GM12878 (cell line): ENCODE data around the gene CHD9. TPM values are rescaled to one million over a fixed set of nuclear protein-coding genes. Genes with fewer than 3 reads are reported as not detected.
A peak's percentile ranks its signal among the peaks of the same experiment; 100 is the strongest.

ENCODE experiments used
- ATAC-seq: fragments of 200-7000 bp; cut with Tn5 transposase; 3 replicates; pipeline ENCODE4 v1.9.1; 2020; ENCODE audit warnings: mild to moderate bottlenecking, moderate library complexity
- BruUV-seq: library from RNA; stranded (reverse); fragments of 400-500 nt; replicated peaks from 2 replicates; lab custom pipeline; 2021; lab: Mats Ljungman, UMichigan
- CTCF ChIA-PET: fragments of 300-600 bp; sonication (Branson Sonifier 250); formaldehyde crosslinking; extraction: SDS; loops from one replicate; lab custom pipeline; 2021; ENCODE audit warnings: inconsistent platforms; lab: Yijun Ruan, JAX
- POLR2A ChIA-PET: fragments of 350-600 bp; formaldehyde crosslinking; extraction: SDS; loops from one replicate; lab custom pipeline; 2021; ENCODE audit warnings: inconsistent platforms; lab: Charles Lee
- RAD21 ChIA-PET: fragments of 300-600 bp; sonication (Branson Sonifier 250); formaldehyde crosslinking; loops from one replicate; lab custom pipeline; 2023; ENCODE audit warnings: antibody characterized with exemption; ENCODE audit not compliant: unreplicated experiment; lab: Charles Lee
- SMC1A ChIA-PET: fragments of 300-600 bp; sonication (Branson Sonifier 250); formaldehyde crosslinking; loops from one replicate; lab custom pipeline; 2023; ENCODE audit not compliant: unreplicated experiment, uncharacterized antibody; lab: Charles Lee
- DNase-seq: peaks from one replicate; pipeline ENCODE4 v3.0.0-alpha.2; 2011; ENCODE audit warnings: low read depth, low spot score
- FAIRE-seq: peaks from 3 replicates; lab custom pipeline; 2011; peaks lifted over from hg19 to GRCh38; lab: Jason Lieb, UNC
- H2AFZ ChIP-seq: 2 replicates; pipeline ENCODE4 v1.6.0; 2011; ENCODE audit warnings: low read depth, low read length, control low read depth; ENCODE audit not compliant: control insufficient read depth
- H3K27ac ChIP-seq: 2 replicates; pipeline ENCODE4 v1.5.1; 2011; ENCODE audit warnings: control low read depth; ENCODE audit not compliant: control insufficient read depth, insufficient read depth
- H3K27me3 ChIP-seq, 2 experiments: replicated peaks in 1 of 2; 2 replicates each; pipeline versions ENCODE4 v1.6.0 to v1.6.1; 2011; ENCODE audit warnings: low read length in 1 of 2; ENCODE audit not compliant: control insufficient read depth in 2 of 2, insufficient read depth in 2 of 2
- H3K36me3 ChIP-seq, 2 experiments: 2 replicates each; pipeline ENCODE4 v1.5.1; 2011; ENCODE audit warnings: low read length in 1 of 2; ENCODE audit not compliant: control insufficient read depth in 2 of 2, insufficient read depth in 2 of 2
- H3K4me1 ChIP-seq: 2 replicates; pipeline ENCODE4 v1.6.1; 2011; ENCODE audit warnings: mild to moderate bottlenecking, low read length, moderate library complexity, mixed read lengths; ENCODE audit not compliant: control insufficient read depth, insufficient read depth
- H3K4me2 ChIP-seq: 2 replicates; pipeline ENCODE4 v1.6.0; 2011; ENCODE audit warnings: control low read depth; ENCODE audit not compliant: control insufficient read depth, insufficient read depth
- H3K4me3 ChIP-seq: fragments of 200-600 bp; sonication (generic); 2 replicates; pipeline ENCODE4 v1.5.1; 2016
- H3K79me2 ChIP-seq: 2 replicates; pipeline ENCODE4 v1.6.0; 2011; ENCODE audit warnings: low read length; ENCODE audit not compliant: control insufficient read depth, insufficient read depth
- H3K9ac ChIP-seq: 2 replicates; pipeline ENCODE4 v1.8.0; 2011; ENCODE audit warnings: low read length, control low read depth, mixed read lengths; ENCODE audit not compliant: control insufficient read depth, insufficient read depth
- H3K9me3 ChIP-seq: replicated peaks from 3 replicates; pipeline ENCODE4 v1.5.1; 2011; ENCODE audit warnings: mild to moderate bottlenecking, low read length; ENCODE audit not compliant: control insufficient read depth, insufficient read depth
- H4K20me1 ChIP-seq: 2 replicates; pipeline ENCODE4 v1.6.0; 2011; ENCODE audit not compliant: control insufficient read depth, insufficient read depth
- ATF7 ChIP-seq: fragments of 450-650 bp; IDR thresholded peaks from 2 replicates; pipeline ENCODE4 v1.6.1; 2016; ENCODE audit warnings: low read depth, mild to moderate bottlenecking
- CREM ChIP-seq: IDR thresholded peaks from 2 replicates; pipeline ENCODE4 v1.6.1; 2014; ENCODE audit warnings: antibody characterized with exemption, low read depth
- DPF2 ChIP-seq: fragments of 450-650 bp; IDR thresholded peaks from 2 replicates; pipeline ENCODE4 v1.6.1; 2017; ENCODE audit warnings: mild to moderate bottlenecking
- FOS ChIP-seq: IDR thresholded peaks from 3 replicates; pipeline ENCODE4 v1.6.1; 2011; ENCODE audit warnings: borderline replicate concordance; ENCODE audit not compliant: insufficient read length; ENCODE audit errors: extremely low read depth
- MYB ChIP-seq: fragments of 150-350 bp; IDR thresholded peaks from 2 replicates; pipeline ENCODE4 v1.6.1; 2014; ENCODE audit warnings: mild to moderate bottlenecking, low read depth, low read length, borderline replicate concordance
- NBN ChIP-seq: fragments of 450-650 bp; IDR thresholded peaks from 2 replicates; pipeline ENCODE4 v1.6.1; 2016
- NFIC ChIP-seq: IDR thresholded peaks from 2 replicates; pipeline ENCODE4 v1.6.1; 2012; ENCODE audit warnings: low read depth, mild to moderate bottlenecking, inconsistent platforms, low read length, moderate library complexity
- NR2C1 ChIP-seq: fragments of 450-650 bp; IDR thresholded peaks from 2 replicates; pipeline ENCODE4 v1.6.1; 2017; ENCODE audit warnings: antibody characterized with exemption, mild to moderate bottlenecking, moderate library complexity
- SMAD1 ChIP-seq: fragments of 450-650 bp; IDR thresholded peaks from 2 replicates; pipeline ENCODE4 v1.6.1; 2018; ENCODE audit warnings: mild to moderate bottlenecking, low read depth; ENCODE audit not compliant: partially characterized antibody
- SMAD5 ChIP-seq: IDR thresholded peaks from 2 replicates; pipeline ENCODE4 v1.6.1; 2016; ENCODE audit warnings: antibody characterized with exemption, low read depth
- SUPT20H ChIP-seq: IDR thresholded peaks from 2 replicates; pipeline ENCODE4 v1.6.1; 2011; ENCODE audit warnings: low read depth, mild to moderate bottlenecking, low read length, moderate library complexity, borderline replicate concordance; ENCODE audit not compliant: control insufficient read depth
- TCF7 ChIP-seq: IDR thresholded peaks from 2 replicates; pipeline ENCODE4 v1.6.1; 2014; ENCODE audit warnings: antibody characterized with exemption, borderline replicate concordance
- ZNF217 ChIP-seq: fragments of 450-650 bp; IDR thresholded peaks from 2 replicates; pipeline ENCODE4 v1.6.1; 2017; ENCODE audit warnings: antibody characterized with exemption, mild to moderate bottlenecking
- ZZZ3 ChIP-seq: IDR thresholded peaks from 2 replicates; pipeline ENCODE4 v1.6.1; 2011; ENCODE audit warnings: low read depth; ENCODE audit not compliant: control insufficient read depth, insufficient read length
- WGBS: methylation state at CpG from one replicate; pipeline ENCODE4 v1.1.6; 2016; ENCODE audit warnings: low lambda C conversion rate; ENCODE audit not compliant: insufficient replicate concordance, insufficient coverage; ENCODE audit errors: missing lambda C conversion rate; 5-methylcytosine and 5-hydroxymethylcytosine counted together
- in situ Hi-C: fragments of 300-500 bp; cut with MboI; formaldehyde crosslinking; loops from 9 replicates; pipeline ENCODE4 v1.14.3; 2018; ENCODE audit warnings: mixed read lengths
- intact Hi-C: fragments of 100-400 bp; cut with micrococcal nuclease; formaldehyde crosslinking; loops from one replicate; pipeline ENCODE4 v1.14.2; 2022; ENCODE audit not compliant: unreplicated experiment
- polyA plus RNA-seq, 11 experiments: library from polyadenylated mRNA; depleted of rRNA in 4 of 11; unstranded in 6 of 11; stranded (reverse) in 5 of 11; fragments of >200 nt; fragmentation: Nextera tagmentation in 4 of 11; fragmentation: Illumina TruSeq in 1 of 11; extraction: Ambion mirVana in 4 of 11; extraction: Trizol in 1 of 11; gene quantifications; 1 replicate in 1 of 11; 2 replicates in 10 of 11; pipeline versions ENCODE4 v1.2.1 to v1.2.3, GENCODE V29; 2011 to 2016; ENCODE audit warnings: inconsistent platforms in 2 of 11, missing spikeins in 2 of 11, low read depth in 1 of 11
- total RNA-seq, 4 experiments: library from RNA; depleted of rRNA in 3 of 4; stranded (reverse); fragments of >200 nt in 3 of 4; fragmentation: Illumina TruSeq in 1 of 4; extraction: Trizol in 1 of 4; gene quantifications; 2 replicates each; pipeline versions ENCODE4 v1.2.1 to v1.2.3, GENCODE V29; 2013 to 2021
- TF ChIP-seq, protein P1 (sequence below): IDR thresholded peaks from 2 replicates; pipeline ENCODE4 v1.6.1; 2011; ENCODE audit warnings: low read depth, low read length, improper control_type of control experiment, borderline replicate concordance
- TF ChIP-seq, protein P2 (sequence below): IDR thresholded peaks from 2 replicates; pipeline ENCODE4 v1.6.1; 2011; ENCODE audit warnings: mild to moderate bottlenecking, low read depth, low read length, moderate library complexity; ENCODE audit not compliant: insufficient replicate concordance
- TF ChIP-seq, protein P3 (sequence below): IDR thresholded peaks from 2 replicates; pipeline ENCODE4 v1.6.1; 2011; ENCODE audit warnings: borderline replicate concordance, low read depth, mild to moderate bottlenecking, moderate library complexity, mixed read lengths, low read length; ENCODE audit not compliant: insufficient read depth; ENCODE audit errors: extremely low read length

Gene CHD9
- total and polyA plus RNA-seq, 10 of the 15 experiments (the other 5 are each of a cell fraction or from before 2014, with no cell fraction given), result 29.2 to 95.7 (median 54.3) TPM

DNA sequence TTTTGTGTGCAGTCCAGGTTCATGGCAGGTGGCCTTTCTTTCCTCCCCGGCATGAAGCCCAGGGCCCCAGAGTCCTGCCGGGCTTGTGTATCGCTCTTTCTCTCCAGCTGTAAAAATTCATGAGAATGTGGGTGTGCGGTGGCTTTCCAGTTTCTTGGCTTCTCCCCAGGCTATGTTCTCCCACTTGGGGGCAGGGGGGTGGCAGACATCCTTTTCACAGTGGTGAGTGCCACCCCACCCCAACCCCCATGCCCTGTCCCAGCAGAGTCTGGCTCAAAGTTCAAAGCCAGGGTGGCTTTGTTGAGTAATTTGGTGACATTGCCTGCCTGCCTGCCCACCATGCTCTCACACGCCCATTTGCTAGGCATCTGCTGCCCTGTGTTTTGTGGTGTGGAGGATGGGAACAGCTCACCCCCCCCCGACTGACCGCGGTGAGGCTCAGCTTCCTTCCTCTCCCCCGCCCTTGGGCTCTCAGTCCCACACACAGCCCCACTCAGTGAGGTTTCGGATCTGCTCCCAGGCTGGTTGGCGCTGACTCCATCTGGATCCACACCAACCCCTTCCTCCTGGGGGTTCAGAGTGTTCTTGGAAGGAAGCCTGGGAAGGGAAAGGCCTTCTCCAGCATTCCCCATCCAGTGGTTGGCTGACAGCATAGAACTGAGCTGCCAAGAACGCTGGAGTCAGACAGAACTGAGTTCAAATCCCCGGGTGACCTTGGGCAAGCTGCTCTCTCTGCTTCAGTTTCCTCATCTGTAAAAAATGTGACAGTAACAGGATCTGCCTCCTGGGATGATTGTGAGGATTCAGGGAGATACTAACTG, 36.0 kb downstream of the CHD9 start (continued):
- TF ChIP-seq FOS (no peak), ZNF217 (no peak), TCF7 (no peak), DPF2 (peak; percentile 54; the same call in 1 of the 2 replicates)

DNA sequence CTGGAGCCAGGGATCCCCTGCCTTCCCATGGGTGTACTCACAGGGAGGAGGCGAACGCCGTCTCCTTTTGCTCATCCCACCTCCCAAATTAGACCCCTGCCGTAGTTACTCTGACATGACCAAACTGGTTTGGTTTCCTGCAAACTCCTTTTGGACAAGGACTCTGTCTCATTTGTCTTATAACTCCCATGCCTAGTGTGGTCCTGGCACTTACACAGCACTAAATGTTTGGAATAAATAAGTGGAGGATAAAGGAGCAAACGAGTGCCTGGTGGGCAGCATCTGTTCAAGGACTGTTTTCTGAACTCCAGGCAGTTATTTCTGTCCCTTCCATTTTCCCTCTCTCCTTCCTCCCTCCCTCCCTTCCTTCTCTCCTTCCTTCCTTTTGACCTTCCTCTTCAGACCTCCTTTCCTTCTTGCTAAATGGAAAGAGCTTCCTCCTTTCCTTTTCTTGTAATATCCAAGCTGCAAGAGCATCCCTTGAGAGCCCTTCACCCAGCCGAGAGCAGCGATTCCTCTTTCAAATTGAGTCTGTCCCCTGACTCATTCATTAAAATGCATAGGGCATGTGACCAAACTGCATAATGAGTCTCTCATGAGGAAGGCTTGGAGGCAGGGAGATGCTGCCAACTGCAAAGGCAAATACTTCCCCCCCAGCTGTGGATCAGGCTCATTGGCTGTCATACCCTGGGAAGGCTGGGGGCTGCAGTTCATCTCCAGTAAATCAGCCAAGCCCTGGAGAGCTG, 36.8 kb downstream of the CHD9 start:
- H3K4me1 ChIP-seq, result peaks cover 44% of the 10 kb centered on the region
- ChIA-PET POLR2A (interaction anchor here (0.5 to 4.7 kb wide), 9 partner anchors 8 to 117 kb away, joined by 3 to 66 read pairs (median 4); no protein-coding TSS in a partner anchor), SMC1A (interaction anchor here (0.6 to 5.2 kb wide), 11 partner anchors 8 to 41 kb away, joined by 3 to 89 read pairs (median 5); no protein-coding TSS in a partner anchor), RAD21 (interaction anchor here (0.5 to 5.6 kb wide), 12 partner anchors 9 to 137 kb away, joined by 3 to 97 read pairs (median 4); no protein-coding TSS in a partner anchor), CTCF (interaction anchor here (1.2 to 2.8 kb wide), 8 partner anchors 20 to 37 kb away, joined by 3 to 14 read pairs (median 6); partner anchors contain the start of gene CHD9)
- WGBS, result 1% methylated on average over 7 of the region's 7 CpGs
- FAIRE-seq (peak; percentile 7), DNase-seq (peak; percentile 72), ATAC-seq (peak; percentile 76)
- H3K79me2 ChIP-seq, result peaks cover 40% of the 10 kb centered on the region
- no peaks in the 10 kb centered on the region for H3K27me3 ChIP-seq
- H3K4me2 ChIP-seq, result peak overlapping the region; percentile 99
- H3K9me3 ChIP-seq, result no peaks in the 10 kb centered on the region
- in situ Hi-C loops (no loop called here), intact Hi-C loops (no loop called here)
- peak overlapping the region; percentile 68 for H3K9ac ChIP-seq
- no TSS peak for BruUV-seq
- peaks cover 1 to 3% of the 10 kb centered on the region in 2 experiments; a peak in 3 of 4 replicates for H3K36me3 ChIP-seq
- no peaks in the 10 kb centered on the region for H4K20me1 ChIP-seq
- H3K27ac ChIP-seq, result peak overlapping the region; percentile 96
- no peak overlapping the region for H2AFZ ChIP-seq
- peak overlapping the region; percentile 55; the same call in 1 of the 2 replicates for H3K4me3 ChIP-seq
- TF ChIP-seq DPF2 (peak; percentile 81), SMAD5 (no peak), MYB (no peak), SMAD1 (no peak), SUPT20H (no peak), ZZZ3 (no peak), CREM (0 out of 2 replicates have a peak, but pooled peaks have one; percentile 52), ATF7 (peak; percentile 43), NR2C1 (no peak), NBN (peak; percentile 46; the same call in 1 of the 2 replicates), NFIC (peak; percentile 66; the same call in 1 of the 2 replicates)
- TF ChIP-seq, protein P1, sequence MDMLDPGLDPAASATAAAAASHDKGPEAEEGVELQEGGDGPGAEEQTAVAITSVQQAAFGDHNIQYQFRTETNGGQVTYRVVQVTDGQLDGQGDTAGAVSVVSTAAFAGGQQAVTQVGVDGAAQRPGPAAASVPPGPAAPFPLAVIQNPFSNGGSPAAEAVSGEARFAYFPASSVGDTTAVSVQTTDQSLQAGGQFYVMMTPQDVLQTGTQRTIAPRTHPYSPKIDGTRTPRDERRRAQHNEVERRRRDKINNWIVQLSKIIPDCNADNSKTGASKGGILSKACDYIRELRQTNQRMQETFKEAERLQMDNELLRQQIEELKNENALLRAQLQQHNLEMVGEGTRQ, result peak; percentile 78
- TF ChIP-seq, protein P2, sequence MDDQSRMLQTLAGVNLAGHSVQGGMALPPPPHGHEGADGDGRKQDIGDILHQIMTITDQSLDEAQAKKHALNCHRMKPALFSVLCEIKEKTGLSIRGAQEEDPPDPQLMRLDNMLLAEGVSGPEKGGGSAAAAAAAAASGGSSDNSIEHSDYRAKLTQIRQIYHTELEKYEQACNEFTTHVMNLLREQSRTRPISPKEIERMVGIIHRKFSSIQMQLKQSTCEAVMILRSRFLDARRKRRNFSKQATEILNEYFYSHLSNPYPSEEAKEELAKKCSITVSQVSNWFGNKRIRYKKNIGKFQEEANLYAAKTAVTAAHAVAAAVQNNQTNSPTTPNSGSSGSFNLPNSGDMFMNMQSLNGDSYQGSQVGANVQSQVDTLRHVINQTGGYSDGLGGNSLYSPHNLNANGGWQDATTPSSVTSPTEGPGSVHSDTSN, result no peak
- TF ChIP-seq, protein P3, sequence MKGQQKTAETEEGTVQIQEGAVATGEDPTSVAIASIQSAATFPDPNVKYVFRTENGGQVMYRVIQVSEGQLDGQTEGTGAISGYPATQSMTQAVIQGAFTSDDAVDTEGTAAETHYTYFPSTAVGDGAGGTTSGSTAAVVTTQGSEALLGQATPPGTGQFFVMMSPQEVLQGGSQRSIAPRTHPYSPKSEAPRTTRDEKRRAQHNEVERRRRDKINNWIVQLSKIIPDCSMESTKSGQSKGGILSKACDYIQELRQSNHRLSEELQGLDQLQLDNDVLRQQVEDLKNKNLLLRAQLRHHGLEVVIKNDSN, result peak; percentile 71
